Stimulated activated CD4-positive, alpha-beta T cell treated with anti-CD3 and anti-CD28 coated beads, Interleukin-12 subunit alpha, Interleukin-12 subunit beta, amount 100 ng/mL, for 48 hours (primary cell): ENCODE data around the gene MRPL43.
"Not testable (repeated sequence)": the region's sequence is repeated elsewhere in the genome, so short reads cannot be mapped to it uniquely, and the experiment has no call there.

ENCODE experiments used
- DNase-seq, 3 donors: peaks; one replicate each; pipeline ENCODE4 v3.0.0-alpha.2; 2020; ENCODE audit warnings: low read depth in 2 of 3, low spot score in 1 of 3

MRPL43 gene

GRCh38 chr10:100983868-100984671 is 3.2 kb downstream of the MRPL43 start:
- no peak for DNase-seq

- DNase-seq: no peak
Measured at GRCh38 chr10:100982916-100983830, 4.1 kb downstream of the MRPL43 start.

GRCh38 chr10:100981178-100981772 is 6.0 kb downstream of the MRPL43 start:
- DNase-seq: no peak

GRCh38 chr10:100980711-100981110 is 6.6 kb downstream of the MRPL43 start:
- no peak for DNase-seq

- DNase-seq: no peak
Measured at GRCh38 chr10:100980311-100980710, 7.0 kb downstream of the MRPL43 start.

GRCh38 chr10:100979791-100980272 is 7.5 kb downstream of the MRPL43 start:
- DNase-seq: no peak

GRCh38 chr10:100978901-100979195 is 8.4 kb downstream of the MRPL43 start:
- DNase-seq: no peak

- DNase-seq: no peak
Measured at GRCh38 chr10:100978121-100978900, 9.0 kb downstream of the MRPL43 start.

- DNase-seq: no peak
Measured at GRCh38 chr10:100977436-100977835, 9.9 kb downstream of the MRPL43 start.

- no peak for DNase-seq
Measured at GRCh38 chr10:100976906-100977305, 10.4 kb downstream of the MRPL43 start.

- not testable (repeated sequence) for DNase-seq
Measured at GRCh38 chr10:100975397-100975796, 11.9 kb downstream of the MRPL43 start.

GRCh38 chr10:100972904-100973535 is 14.3 kb downstream of the MRPL43 start:
- DNase-seq: no peak

- DNase-seq: no peak
Measured at GRCh38 chr10:100972115-100972903, 15.0 kb downstream of the MRPL43 start.

GRCh38 chr10:100970914-100971811 is 16.1 kb downstream of the MRPL43 start:
- no peak for DNase-seq

- DNase-seq: no peak
Measured at GRCh38 chr10:100970076-100970913, 17.0 kb downstream of the MRPL43 start.

- DNase-seq: peak in 2 of 3 donors; percentile 11 to 19
Measured at GRCh38 chr10:100969187-100970075, 17.9 kb downstream of the MRPL43 start, which contains the start of gene SEMA4G. Gene SEMA4G, plus strand, starts transcription at chr10:100969504. Its CDS starts 3,409 bp downstream, at chr10:100972913.

GRCh38 chr10:100968863-100969186 is 18.5 kb downstream of the MRPL43 start:
- DNase-seq: no peak
